GM23338 (cell line): ENCODE results near the gene OR51V1. TPM values are rescaled to one million over a fixed set of nuclear protein-coding genes. Genes with fewer than 3 reads are reported as not detected.

Source experiments
- ATAC-seq: fragments of 200-7000 bp; cut with Tn5 transposase; 3 replicates; pipeline ENCODE4 v1.9.1; 2020
- DNase-seq: peaks from one replicate; pipeline ENCODE4 v3.0.0-alpha.2; 2015; ENCODE audit warnings: low spot score
- H2AFZ ChIP-seq: fragments of 200-600 bp; sonication (generic); 2 replicates; pipeline ENCODE4 v1.8.0; 2016; ENCODE audit warnings: antibody characterized with exemption, mild to moderate bottlenecking, moderate library complexity
- H3F3A ChIP-seq: fragments of 200-600 bp; sonication (generic); replicated peaks from 2 replicates; pipeline ENCODE4 v1.8.0; 2017; ENCODE audit warnings: antibody characterized with exemption, mixed run types, low read depth
- H3K27ac ChIP-seq: fragments of 200-600 bp; sonication (generic); 2 replicates; pipeline ENCODE4 v1.6.1; 2016; ENCODE audit warnings: low read depth
- H3K27me3 ChIP-seq: fragments of 200-600 bp; sonication (generic); 2 replicates; pipeline ENCODE4 v1.8.0; 2016; ENCODE audit warnings: mild to moderate bottlenecking, mixed run types, moderate library complexity; ENCODE audit not compliant: insufficient read depth
- H3K36me3 ChIP-seq: fragments of 200-600 bp; sonication (generic); 2 replicates; pipeline ENCODE4 v1.8.0; 2016; ENCODE audit warnings: mild to moderate bottlenecking; ENCODE audit not compliant: insufficient read depth
- H3K4me1 ChIP-seq: fragments of 200-600 bp; sonication (generic); 2 replicates; pipeline ENCODE4 v1.8.0; 2016; ENCODE audit warnings: mild to moderate bottlenecking, moderate library complexity; ENCODE audit not compliant: insufficient read depth
- H3K4me2 ChIP-seq: fragments of 200-600 bp; sonication (generic); 2 replicates; pipeline ENCODE4 v1.7.1; 2017; ENCODE audit warnings: mixed run types
- H3K4me3 ChIP-seq: fragments of 200-600 bp; sonication (generic); 2 replicates; pipeline ENCODE4 v1.6.1; 2016; ENCODE audit warnings: mixed run types
- H3K79me2 ChIP-seq: fragments of 200-600 bp; sonication (generic); replicated peaks from 2 replicates; pipeline ENCODE4 v1.8.0; 2017; ENCODE audit warnings: mild to moderate bottlenecking; ENCODE audit not compliant: insufficient read depth
- H3K9me2 ChIP-seq: fragments of 200-600 bp; sonication (generic); 2 replicates; pipeline ENCODE4 v1.8.0; 2017; ENCODE audit not compliant: insufficient read depth
- H4K20me1 ChIP-seq: fragments of 200-600 bp; sonication (generic); replicated peaks from 2 replicates; pipeline ENCODE4 v1.8.0; 2017; ENCODE audit warnings: mild to moderate bottlenecking; ENCODE audit not compliant: insufficient read depth
- H3K27ac Mint-ChIP-seq: 2 replicates; pipeline ENCODE4 v1.8.0; 2020; ENCODE audit warnings: inconsistent platforms, mild to moderate bottlenecking, moderate library complexity, mixed read lengths
- H3K27me3 Mint-ChIP-seq: 3 replicates; pipeline ENCODE4 v1.8.0; 2022; ENCODE audit warnings: low read depth, mild to moderate bottlenecking, moderate library complexity, mixed read lengths, inconsistent platforms; ENCODE audit not compliant: insufficient read depth, poor library complexity
- H3K36me3 Mint-ChIP-seq: 3 replicates; pipeline ENCODE4 v1.8.0; 2021; ENCODE audit warnings: low read depth, mild to moderate bottlenecking, inconsistent platforms, moderate library complexity, mixed read lengths
- H3K4me1 Mint-ChIP-seq: 3 replicates; pipeline ENCODE4 v1.8.0; 2020; ENCODE audit warnings: mild to moderate bottlenecking, inconsistent platforms, mixed read lengths
- H3K4me3 Mint-ChIP-seq: 3 replicates; pipeline ENCODE4 v1.8.0; 2021; ENCODE audit warnings: moderate library complexity, mild to moderate bottlenecking, inconsistent platforms, mixed read lengths
- H3K9me3 Mint-ChIP-seq: 3 replicates; pipeline ENCODE4 v1.8.0; 2020; ENCODE audit warnings: moderate library complexity, mild to moderate bottlenecking, inconsistent platforms, mixed read lengths
- NANOG ChIP-seq: IDR thresholded peaks from 2 replicates; pipeline ENCODE4 v1.6.1; 2016; ENCODE audit warnings: antibody characterized with exemption, borderline replicate concordance
- STAT1 ChIP-seq: IDR thresholded peaks from one replicate; pipeline ENCODE4 v1.6.1; 2016; ENCODE audit warnings: antibody characterized with exemption; ENCODE audit not compliant: unreplicated experiment
- ZNF114 ChIP-seq: fragments of 250-450 bp; sonication (Bioruptor Pico); IDR thresholded peaks from 2 replicates; pipeline ENCODE4 v1.5.0; 2020; ENCODE audit warnings: mild to moderate bottlenecking, moderate library complexity
- polyA plus RNA-seq: library from polyadenylated mRNA; unstranded; fragments of >200 nt; fragmentation: Nextera tagmentation; extraction: Ambion mirVana; gene quantifications from 2 replicates; pipeline ENCODE4 v1.2.1, GENCODE V29; 2016
- total RNA-seq: library from RNA; depleted of rRNA; stranded (reverse); fragments of >200 nt; shearing (Covaris generic); gene quantifications from 2 replicates; pipeline ENCODE4 v1.2.3, GENCODE V29; 2014
- TF ChIP-seq, protein P1 (sequence below), 2 experiments: fragments of 200-600 bp in 1 of 2; sonication (generic) in 1 of 2; conservative IDR thresholded peaks; 2 replicates each; pipeline versions ENCODE4 v1.5.1 to v1.6.1; 2016 to 2017; ENCODE audit warnings: antibody characterized with exemption in 2 of 2, low read depth in 2 of 2, mild to moderate bottlenecking in 2 of 2, moderate library complexity in 1 of 2
- TF ChIP-seq, protein P2 (sequence below): fragments of 250-450 bp; sonication (Bioruptor Pico); IDR thresholded peaks from 2 replicates; pipeline ENCODE4 v1.5.0; 2020; ENCODE audit warnings: mild to moderate bottlenecking, moderate library complexity

The OR51V1 gene
- total and polyA plus RNA-seq, 2 experiments from 2014 or later: not detected

DNA sequence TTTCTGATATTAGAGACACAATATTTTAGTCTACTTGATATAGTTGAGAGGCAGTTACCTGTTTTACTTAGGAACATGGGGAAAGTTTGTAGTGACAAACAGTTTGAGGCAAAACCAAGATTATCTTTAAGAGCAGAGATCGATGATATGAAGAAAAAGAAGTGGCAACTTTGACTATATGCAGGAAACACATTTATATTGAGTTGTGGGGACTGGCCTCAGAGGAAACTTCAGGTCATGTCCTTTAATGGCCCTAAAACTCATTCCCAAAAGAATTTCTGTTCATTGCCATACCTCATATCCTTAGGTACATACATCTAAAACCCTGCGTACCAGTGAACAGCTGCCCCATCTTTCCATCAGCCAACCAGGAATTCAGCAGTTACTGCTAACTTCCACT, 44.7 kb upstream of the OR51V1 start:
- Histone ChIP-seq H3K27ac (no peak overlapping the region), H3K9me2 (0 out of 2 replicates have a peak, but pooled peaks cover 2% of the 10 kb centered on the region), H4K20me1 (no peaks in the 10 kb centered on the region), H3K4me3 (no peak overlapping the region), H3K36me3 (no peaks in the 10 kb centered on the region), H3F3A (no peaks in the 10 kb centered on the region), H2AFZ (no peak overlapping the region), H3K4me2 (no peak overlapping the region), H3K4me1 (no peaks in the 10 kb centered on the region), H3K79me2 (no peaks in the 10 kb centered on the region), H3K27me3 (no peaks in the 10 kb centered on the region)
- peaks cover 9% of the 10 kb centered on the region for H3K27me3 Mint-ChIP-seq
- no peak overlapping the region for H3K27ac Mint-ChIP-seq
- no peak overlapping the region for H3K4me3 Mint-ChIP-seq
- H3K4me1 Mint-ChIP-seq: no peaks in the 10 kb centered on the region
- ATAC-seq (no peak), DNase-seq (no peak)
- H3K9me3 Mint-ChIP-seq: no peaks in the 10 kb centered on the region
- TF ChIP-seq, protein P1, sequence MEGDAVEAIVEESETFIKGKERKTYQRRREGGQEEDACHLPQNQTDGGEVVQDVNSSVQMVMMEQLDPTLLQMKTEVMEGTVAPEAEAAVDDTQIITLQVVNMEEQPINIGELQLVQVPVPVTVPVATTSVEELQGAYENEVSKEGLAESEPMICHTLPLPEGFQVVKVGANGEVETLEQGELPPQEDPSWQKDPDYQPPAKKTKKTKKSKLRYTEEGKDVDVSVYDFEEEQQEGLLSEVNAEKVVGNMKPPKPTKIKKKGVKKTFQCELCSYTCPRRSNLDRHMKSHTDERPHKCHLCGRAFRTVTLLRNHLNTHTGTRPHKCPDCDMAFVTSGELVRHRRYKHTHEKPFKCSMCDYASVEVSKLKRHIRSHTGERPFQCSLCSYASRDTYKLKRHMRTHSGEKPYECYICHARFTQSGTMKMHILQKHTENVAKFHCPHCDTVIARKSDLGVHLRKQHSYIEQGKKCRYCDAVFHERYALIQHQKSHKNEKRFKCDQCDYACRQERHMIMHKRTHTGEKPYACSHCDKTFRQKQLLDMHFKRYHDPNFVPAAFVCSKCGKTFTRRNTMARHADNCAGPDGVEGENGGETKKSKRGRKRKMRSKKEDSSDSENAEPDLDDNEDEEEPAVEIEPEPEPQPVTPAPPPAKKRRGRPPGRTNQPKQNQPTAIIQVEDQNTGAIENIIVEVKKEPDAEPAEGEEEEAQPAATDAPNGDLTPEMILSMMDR (conservative IDR thresholded peaks at IDR 0.05; ENCODE audit: low read depth in 2 of 2): no peak
- TF ChIP-seq ZNF114 (no peak), STAT1 (no peak), NANOG (no peak)
- TF ChIP-seq, protein P2, sequence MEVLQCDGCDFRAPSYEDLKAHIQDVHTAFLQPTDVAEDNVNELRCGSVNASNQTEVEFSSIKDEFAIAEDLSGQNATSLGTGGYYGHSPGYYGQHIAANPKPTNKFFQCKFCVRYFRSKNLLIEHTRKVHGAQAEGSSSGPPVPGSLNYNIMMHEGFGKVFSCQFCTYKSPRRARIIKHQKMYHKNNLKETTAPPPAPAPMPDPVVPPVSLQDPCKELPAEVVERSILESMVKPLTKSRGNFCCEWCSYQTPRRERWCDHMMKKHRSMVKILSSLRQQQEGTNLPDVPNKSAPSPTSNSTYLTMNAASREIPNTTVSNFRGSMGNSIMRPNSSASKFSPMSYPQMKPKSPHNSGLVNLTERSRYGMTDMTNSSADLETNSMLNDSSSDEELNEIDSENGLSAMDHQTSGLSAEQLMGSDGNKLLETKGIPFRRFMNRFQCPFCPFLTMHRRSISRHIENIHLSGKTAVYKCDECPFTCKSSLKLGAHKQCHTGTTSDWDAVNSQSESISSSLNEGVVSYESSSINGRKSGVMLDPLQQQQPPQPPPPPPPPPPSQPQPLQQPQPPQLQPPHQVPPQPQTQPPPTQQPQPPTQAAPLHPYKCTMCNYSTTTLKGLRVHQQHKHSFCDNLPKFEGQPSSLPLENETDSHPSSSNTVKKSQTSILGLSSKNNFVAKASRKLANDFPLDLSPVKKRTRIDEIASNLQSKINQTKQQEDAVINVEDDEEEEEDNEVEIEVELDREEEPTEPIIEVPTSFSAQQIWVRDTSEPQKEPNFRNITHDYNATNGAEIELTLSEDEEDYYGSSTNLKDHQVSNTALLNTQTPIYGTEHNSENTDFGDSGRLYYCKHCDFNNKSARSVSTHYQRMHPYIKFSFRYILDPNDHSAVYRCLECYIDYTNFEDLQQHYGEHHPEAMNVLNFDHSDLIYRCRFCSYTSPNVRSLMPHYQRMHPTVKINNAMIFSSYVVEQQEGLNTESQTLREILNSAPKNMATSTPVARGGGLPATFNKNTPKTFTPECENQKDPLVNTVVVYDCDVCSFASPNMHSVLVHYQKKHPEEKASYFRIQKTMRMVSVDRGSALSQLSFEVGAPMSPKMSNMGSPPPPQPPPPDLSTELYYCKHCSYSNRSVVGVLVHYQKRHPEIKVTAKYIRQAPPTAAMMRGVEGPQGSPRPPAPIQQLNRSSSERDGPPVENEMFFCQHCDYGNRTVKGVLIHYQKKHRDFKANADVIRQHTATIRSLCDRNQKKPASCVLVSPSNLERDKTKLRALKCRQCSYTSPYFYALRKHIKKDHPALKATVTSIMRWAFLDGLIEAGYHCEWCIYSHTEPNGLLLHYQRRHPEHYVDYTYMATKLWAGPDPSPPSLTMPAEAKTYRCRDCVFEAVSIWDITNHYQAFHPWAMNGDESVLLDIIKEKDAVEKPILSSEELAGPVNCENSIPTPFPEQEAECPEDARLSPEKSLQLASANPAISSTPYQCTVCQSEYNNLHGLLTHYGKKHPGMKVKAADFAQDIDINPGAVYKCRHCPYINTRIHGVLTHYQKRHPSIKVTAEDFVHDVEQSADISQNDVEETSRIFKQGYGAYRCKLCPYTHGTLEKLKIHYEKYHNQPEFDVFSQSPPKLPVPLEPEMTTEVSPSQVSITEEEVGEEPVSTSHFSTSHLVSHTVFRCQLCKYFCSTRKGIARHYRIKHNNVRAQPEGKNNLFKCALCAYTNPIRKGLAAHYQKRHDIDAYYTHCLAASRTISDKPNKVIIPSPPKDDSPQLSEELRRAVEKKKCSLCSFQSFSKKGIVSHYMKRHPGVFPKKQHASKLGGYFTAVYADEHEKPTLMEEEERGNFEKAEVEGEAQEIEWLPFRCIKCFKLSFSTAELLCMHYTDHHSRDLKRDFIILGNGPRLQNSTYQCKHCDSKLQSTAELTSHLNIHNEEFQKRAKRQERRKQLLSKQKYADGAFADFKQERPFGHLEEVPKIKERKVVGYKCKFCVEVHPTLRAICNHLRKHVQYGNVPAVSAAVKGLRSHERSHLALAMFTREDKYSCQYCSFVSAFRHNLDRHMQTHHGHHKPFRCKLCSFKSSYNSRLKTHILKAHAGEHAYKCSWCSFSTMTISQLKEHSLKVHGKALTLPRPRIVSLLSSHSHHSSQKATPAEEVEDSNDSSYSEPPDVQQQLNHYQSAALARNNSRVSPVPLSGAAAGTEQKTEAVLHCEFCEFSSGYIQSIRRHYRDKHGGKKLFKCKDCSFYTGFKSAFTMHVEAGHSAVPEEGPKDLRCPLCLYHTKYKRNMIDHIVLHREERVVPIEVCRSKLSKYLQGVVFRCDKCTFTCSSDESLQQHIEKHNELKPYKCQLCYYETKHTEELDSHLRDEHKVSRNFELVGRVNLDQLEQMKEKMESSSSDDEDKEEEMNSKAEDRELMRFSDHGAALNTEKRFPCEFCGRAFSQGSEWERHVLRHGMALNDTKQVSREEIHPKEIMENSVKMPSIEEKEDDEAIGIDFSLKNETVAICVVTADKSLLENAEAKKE (CRISPR knock-in tag): no peak
- H3K36me3 Mint-ChIP-seq: no peaks in the 10 kb centered on the region
